Endometrium (tissue), 2 donors: ENCODE data around the gene KCNB1.

Source experiments
- FAIRE-seq: peaks from 2 replicates; lab custom pipeline; 2012; peaks lifted over from hg19 to GRCh38; lab: Jason Lieb, UNC
- donor health status: control.
- donor health status: control.

KCNB1 gene

DNA sequence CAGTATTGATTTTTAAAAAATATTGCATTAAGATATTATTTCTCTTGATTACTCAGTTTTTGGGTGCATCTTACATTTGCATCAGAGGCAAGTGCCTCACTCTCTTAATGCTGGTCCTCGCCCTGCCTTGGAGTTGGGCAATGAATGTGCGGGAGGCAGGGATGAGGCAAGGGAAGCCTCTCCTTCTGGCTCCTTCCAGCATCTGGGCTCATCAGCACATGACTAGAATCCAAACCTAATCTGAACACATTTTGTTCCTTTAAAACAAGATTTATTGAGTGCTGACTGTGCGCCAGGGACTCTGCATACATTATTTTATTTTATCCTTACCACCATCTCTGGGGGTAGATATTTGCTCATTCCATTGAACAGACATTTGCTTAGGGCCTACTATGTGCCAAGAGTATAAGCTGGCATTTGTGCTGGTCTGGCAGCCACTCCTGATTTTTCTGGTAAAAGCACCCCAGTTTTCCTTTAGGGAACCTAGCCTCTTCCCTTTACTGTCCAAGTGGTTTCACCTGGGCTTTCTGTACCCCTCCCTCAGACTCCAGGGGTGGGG lies 132.7 kb downstream of the KCNB1 start:
- FAIRE-seq, result no peak

DNA sequence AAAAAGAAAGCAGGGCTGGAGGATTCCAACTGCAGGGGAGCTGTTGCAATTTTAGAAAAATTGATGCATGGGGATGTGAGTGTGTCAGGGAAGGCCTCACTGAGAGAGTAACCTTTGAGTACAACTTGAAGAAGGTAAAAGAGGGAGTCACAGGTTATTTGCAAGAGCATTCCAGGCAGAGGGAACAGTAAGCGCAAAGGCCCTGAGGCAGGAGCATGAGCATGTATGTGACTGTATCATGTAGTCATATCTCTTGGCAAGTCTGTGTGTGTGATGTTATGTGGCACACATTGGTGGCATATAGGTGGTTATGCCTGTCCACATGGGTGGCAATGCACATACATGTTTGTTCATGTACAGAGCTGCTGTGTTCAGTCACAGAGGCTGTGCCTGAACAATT lies 133.4 kb downstream of the KCNB1 start:
- no peak for FAIRE-seq

DNA sequence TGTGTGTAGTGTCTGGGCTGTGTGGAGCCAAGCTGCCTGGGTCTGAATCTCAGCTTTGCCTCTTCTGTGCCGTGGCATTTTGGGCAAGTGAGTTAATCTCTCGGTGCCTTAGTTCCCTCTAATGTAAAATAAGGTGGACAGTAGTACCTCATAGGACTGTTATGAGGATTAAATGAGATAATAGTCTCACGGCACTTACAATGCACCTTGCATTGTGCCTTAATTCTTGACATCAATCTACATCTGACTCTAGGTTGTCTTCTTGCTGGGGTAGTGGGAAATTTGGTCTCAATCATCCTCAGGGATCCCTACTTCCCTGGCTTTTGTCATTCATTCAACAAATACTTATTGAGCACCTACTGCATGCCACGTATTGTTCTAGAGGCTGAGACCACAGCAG lies 133.9 kb downstream of the KCNB1 start:
- FAIRE-seq, result no peak

DNA sequence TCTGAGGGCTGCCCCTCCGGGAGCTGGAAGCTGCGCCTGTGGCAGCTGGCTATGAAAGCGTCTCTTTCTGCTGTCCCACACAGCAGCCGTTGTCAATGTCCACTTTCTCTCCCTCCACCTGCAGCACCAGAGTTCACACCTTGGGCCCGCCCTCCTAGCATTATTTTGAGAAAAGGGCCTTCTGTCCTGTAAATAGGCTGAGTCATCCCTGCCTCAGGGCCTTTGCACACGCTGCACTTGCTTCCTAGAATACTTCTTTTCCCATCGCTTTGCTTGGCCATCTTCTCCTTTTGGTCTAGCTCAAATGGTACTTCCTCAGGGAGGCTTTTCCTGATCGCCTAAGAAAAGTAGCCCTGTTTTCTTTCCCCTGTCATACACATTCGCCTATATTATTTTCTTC lies 135.3 kb downstream of the KCNB1 start:
- FAIRE-seq, result no peak

DNA sequence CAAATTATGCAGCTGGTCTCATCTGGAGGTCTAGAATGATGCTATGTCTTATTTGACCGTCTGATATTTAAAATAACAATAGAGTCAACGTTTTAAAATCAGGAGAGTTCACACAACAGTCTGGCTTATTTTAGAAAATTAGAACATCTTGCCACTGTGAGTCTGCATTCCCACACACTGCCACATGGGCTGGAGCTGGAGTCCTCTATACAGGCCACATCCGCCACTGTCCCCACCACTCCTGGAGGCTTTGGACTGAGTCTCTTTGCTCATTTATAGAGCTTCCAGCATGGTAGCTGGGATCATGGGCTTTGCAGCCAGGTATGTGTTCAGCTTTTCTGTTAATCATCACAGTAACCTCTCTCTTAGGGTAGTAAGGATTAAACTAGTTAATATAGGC lies 135.8 kb downstream of the KCNB1 start:
- no peak for FAIRE-seq

DNA sequence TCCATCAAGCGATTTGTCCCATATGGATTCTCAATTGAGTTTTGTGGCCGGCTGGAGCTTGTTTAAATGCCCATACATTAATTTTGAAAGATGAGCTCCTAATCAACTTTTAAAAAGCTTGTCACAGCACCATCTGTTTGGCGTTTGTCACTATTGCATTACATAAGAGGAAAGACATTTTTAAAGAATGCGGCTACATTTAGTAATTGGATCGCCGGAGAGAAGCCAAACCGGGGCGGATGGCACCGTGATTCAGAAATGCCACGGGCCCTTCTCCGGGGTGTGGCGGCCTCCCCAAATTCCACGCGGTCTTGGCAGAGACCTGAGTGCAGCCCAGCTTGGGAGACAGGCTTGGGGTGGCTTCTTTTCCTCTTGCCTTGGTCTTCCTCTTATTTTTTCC lies 136.9 kb downstream of the KCNB1 start:
- no peak for FAIRE-seq

DNA sequence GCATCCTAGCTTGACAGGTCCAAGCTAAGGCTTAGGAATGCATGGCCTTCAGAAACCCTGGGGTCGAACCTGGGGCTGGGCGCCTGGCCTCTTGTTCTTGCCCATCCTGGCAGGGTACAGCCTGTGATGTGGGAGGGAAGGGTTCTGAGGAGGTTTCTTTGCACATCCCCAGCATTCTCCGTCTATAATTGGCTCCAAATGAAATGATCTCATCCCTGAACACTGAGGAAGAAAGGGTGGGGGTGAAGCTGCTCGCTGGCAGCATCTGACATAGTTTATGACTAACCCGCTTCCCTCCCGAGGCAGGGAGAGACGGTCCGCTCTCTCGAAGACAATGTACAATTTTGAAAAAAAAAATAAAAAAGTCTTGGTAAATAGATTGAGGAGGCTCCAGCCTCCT lies 137.5 kb downstream of the KCNB1 start:
- no peak for FAIRE-seq

DNA sequence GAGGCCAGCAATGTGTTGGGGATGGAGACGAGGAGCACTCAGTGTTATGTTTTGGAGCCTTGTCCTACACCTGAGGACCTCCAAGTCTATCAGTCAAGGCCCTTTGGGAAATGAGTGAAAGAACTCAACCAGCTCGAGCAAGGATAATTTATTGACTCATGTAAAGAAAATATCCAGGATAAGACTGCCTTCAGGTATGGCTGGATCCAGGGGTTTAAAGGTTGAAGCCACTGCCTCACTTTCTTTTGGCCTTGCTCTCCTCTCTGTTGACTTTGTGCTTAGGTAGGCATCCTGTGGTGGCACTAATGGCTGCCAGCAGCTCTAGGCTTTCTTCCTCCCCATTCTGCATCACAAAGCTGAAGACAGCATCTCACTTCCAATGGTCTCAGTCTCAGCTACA lies 138.3 kb downstream of the KCNB1 start:
- FAIRE-seq, result no peak

DNA sequence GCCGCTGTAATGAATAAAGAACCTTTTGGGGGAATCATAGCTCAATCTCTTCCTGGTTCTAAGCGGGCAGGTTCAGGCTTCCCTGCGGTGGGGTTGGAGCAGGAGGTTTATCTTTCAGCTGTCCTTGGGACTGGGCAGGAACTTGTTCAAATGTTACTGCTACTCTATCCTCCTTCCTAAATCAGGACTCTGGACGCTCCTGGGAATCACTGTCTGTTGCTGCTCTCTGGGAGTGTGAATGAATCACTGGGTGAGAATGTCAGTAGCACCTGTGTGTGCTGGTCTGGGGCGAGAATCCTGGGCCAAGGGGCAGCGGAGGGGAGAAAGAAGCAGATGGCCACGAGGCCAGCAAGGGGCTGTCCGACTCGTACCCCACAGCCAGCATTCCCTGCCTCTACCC lies 139.2 kb downstream of the KCNB1 start:
- FAIRE-seq, result no peak

DNA sequence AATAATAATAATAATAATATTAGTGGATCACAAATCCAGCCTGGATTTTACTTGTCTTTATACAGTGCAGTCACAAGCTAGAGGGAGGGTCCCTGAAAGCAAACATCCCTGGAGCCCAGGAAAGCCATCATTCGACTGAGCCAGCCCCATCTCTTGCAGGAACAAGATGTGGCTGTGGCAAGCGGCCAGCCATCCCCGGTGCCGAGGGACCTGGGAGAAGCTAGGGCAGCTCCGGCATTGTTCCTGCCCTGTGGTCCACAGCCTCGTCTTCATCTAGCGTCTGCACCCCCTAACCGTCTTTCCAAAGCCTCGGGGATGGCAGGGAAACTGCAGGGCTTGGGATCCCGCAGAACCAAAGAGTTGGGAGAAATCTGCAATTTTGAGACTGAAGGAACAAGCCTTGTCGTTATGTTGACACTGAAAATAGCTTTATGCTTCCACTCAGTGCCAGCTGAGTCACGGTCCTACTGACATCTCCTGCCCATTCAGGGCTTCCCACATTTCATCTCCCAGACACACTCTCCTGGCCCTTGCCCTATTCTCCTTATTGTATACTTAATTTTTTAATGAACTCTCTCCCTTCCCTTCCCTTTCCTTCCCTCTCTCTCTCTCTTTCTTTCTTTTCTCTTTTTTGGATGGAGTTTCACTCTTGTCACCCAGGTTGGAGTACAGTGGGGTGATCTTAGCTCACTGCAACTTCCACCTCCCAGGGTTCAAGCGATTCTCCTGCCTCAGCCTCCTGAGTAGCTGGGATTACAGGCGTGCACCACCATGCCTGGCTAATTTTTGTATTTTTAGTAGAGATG lies 142.1 kb downstream of the KCNB1 start:
- FAIRE-seq, result no peak

DNA sequence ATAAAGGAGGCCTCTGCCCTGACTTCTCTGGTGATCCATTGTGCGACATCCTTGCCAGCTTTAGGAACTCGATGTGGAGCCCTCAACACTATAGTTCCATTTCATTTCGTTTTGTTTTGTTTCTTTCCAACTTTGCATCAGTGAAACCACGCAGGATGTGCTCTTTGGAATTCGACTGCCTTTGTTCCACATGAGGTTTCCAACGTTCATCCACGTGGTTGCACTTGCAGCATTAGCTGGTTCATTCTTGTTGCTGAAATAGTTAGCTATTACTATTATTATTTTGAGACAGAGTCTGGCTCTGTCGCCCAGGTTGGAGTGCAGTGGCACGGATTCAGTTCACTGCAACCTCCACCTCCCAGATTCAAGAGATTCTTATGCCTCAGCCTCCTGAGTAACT lies 143.3 kb downstream of the KCNB1 start:
- FAIRE-seq, result no peak

DNA sequence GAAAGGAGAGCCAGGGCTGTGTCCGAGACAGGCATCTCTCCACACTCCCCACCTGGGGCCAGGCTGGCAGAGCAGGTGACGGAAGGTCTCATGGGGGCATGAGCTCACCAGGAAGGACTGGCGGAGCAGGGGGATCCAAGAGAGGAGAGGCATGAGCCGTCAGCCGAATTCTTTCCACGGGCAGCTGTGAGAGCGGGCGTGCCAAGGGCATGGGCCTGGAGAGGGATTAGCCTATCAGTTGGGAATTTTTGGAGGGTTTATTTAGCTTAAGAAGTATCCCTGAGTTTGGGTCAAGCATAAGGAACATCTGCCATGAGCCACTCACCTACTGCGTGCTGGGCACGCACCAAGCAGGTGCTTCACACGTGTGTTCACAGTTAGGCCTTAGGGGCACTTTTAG lies 144.4 kb downstream of the KCNB1 start:
- no peak for FAIRE-seq

DNA sequence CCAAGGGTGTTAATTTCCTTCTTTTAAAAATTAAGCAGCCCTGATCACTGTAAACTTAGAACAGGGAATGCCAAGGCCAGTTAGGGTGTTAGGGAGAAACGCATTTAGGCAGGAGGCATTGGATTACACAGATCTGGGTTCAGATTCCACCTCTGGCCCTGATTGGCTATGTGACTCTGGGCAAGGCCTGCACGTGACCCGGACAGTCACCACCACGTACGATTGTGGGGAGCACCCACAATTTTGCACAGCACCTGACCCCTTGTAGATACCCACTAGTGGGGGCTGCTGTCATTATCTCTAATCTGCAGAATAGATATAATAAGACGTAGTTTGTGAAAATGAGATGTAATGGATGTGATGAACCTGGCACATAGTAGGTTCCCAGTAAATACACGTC lies 145.1 kb downstream of the KCNB1 start:
- FAIRE-seq, result no peak

DNA sequence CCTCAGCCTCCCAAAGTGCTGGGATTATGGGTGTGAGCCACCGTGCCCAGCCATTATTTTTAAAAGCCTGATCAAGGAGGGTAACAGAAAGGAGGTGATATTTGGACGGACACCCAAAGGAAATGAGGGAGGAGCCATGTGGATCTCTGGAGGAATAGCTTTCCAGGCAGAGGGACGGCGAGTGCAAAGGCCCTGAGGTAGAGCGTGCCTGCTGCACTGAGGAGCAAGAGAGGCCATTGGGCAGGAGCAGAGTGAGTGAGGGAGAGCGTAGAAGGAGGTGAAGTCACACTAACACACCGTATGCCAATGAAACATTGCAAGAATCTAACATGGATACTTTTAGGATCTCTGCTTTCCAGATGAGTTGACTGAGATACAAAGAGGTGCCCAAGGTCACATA lies 145.7 kb downstream of the KCNB1 start:
- no peak for FAIRE-seq

DNA sequence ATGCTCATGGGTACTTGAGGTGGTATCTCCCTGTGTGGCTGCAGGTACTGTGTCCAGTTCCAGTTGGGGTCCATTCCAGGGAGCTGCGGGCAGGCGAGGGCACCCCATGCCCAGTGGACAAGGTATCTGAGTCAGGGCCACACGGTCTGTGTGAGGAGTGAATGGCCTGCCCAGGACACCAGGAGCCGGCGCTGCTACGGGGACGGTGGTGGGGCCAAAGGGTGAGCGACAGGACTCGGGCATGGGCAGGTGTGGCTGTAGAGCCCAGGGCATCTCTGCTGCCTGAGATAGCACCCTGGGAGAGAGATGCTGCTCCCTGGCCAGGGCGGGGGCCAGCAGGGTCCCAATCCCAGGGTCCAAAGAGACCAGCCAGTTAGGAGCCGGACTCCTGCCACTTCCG lies 147.0 kb downstream of the KCNB1 start:
- FAIRE-seq, result no peak

DNA sequence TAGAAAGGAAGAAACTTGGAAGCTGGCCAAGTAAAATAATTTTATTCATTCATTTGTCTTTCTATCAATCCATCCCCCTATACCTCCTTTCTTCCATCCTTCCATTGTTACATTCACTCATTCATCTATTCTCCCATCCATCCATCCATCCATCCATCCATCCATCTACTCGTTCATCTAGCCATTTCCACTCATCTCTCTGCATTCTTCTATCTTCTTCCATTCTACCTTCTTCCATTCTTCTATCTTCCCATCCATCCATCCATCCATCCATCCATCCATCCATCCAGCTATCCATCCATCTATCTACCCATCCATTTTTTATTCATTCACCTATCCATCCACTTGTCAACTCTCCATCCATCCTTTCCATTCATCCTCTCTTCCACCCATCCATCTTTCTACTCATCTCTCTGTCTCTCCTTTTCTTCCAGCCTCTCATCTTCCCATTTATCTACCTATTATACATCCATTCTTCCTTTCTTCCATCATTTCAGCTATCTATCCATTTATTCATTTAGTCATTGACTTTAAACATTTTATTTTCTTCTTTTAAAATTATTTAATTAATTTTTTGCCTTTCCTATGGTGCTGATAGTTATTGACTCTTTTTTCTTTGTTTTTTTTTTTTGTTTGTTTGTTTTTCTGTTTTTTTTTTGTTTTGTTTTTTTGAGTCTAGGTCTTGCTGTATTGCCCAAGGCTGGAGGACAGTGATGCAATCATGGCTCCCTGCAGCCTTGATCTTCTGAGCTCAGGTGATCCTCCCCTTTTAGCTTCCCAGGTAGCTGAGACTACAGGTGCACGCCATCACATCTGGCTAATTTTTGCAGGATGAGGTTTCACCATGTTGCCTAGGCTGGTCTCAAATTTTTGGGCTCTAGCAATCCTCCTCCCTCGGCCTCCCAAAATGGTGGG lies 151.5 kb downstream of the KCNB1 start:
- FAIRE-seq, result no peak

DNA sequence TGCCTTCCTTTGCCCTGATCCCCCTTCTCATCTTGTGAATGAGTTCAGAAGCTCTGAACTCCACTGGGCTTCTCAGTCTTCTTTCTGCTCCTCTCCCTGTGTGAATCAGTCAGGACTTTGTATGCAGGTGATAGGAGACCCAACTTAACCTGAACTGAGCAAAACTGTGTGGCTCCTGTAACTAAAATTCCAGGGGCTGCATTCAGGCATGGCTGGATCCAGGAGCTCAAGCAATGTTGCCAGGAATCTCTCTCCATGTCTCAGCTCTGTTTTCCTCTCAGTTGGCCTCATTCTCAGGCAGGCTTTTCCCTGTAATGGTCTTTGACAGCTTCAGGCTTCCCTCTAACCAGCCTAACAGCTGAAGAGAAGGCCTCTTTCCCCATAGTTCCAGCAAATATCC lies 153.7 kb downstream of the KCNB1 start:
- no peak for FAIRE-seq

DNA sequence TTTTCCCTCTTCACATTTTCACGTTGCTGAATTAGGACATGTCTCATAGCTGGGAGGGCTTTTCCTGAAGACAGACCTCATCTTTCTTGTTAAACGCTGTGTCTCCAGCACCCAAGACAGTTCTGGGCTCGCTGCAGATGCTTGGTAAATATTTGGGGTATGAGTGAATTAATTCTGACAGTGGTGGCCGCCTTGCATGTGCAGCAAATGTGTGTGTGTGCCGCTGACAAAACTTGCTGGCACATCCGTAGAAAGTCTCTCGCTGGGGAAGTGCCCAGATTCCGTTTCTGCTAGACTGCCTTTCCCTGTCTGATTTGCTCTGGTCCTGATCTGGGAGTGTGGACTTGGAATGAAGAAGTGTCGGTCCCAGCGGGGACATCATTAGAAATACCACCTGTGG lies 156.4 kb downstream of the KCNB1 start:
- no peak for FAIRE-seq

DNA sequence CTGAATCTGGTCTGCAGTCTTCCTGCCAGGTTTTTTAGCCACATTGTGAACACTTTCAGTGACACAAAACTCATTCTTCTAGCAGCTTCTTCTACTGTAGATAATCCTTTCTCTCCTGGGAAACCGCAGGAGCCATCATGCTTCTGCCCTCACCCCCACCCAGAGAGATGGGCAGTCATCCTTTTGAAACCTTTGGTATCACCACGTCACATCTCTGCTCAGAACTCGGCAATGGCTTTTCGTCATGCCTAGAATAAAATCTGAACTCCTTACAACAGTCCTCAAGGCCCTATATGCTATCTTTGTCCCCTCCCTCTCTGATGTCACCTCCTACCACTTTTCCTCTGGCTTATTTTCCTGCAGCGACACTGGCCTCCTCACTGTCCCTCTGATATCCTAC lies 158.2 kb downstream of the KCNB1 start:
- no peak for FAIRE-seq

DNA sequence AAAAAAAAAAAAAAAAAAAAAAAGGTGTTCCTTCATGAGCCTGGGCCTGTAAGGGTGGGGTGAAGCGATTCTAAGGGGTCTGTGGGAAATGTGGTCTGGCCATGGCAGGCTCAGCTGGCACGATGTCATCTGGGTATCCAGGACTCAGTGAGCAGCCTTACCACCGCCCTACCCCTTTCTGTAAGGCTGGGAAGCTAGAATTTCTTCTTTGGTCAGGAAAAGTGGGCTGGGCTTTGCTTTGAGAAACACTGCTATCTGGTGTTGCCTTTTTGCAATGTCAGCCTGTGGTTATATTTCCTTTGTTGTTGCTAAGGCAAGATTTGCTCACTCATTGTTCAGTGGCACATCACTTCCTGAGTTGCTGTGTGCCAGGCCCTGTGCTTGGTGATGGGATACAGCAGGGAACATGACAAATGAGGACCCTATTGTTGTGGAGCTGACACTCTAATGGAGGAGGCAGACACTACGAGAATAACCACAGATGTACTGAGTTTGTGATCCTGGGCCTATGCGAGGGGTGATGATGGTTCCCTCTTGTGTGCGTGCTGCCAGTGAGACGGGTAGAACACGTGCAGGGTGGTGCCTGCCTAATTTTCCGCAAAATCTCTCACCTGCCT lies 158.7 kb downstream of the KCNB1 start:
- FAIRE-seq, result no peak

DNA sequence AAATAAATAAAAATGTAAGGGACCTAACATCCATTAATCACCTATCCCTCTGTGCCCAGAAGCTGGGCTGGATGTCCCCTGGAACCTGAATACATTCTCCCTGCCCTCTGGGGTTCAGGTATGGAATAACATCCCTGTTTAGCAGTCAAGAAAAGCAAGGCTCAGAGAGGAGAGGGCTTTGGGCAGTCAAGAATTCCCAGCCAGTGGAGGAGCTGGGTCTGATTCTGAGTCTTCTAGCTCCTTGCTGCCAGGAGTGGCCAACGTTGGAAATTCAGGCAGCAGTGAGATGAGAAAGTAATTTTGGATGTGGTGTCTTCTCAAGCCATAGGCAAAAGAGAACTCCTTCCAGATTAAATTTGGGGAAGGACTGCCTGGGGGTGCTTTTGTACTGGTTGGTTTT lies 162.0 kb downstream of the KCNB1 start:
- no peak for FAIRE-seq

DNA sequence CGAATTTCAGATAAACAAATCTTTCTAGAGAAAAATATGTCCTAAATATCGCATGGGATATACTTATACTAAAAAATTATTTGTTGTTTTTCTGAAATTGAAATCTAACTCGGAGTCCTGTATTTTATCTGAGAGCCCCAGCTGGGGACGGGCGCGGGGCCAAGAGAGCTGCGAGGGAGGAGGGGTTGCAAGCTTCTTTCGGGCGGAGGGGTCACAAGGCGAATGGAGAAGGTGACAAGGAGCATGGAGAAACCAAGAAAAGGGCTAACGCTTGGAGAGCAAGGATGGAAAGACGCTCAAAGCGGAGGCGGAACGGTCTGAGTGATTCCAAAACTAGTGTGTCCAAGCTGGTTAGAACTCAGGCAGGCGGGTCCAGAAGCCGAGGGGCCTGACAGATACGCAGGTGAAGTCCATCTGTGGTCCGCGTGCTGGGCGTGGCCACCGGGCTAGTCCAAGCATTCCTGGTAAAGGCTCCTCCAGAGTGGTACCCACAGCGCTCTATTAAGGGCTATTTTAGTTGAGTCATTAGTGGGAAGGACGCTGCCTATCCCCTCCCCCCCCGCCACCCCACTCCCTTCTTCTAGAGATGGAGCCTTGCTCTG lies 163.2 kb downstream of the KCNB1 start:
- FAIRE-seq, result no peak
